ENCODE results near the gene WDR47.
A peak's percentile ranks its signal among the peaks of the same experiment; 100 is the strongest.

The WDR47 gene

DNA sequence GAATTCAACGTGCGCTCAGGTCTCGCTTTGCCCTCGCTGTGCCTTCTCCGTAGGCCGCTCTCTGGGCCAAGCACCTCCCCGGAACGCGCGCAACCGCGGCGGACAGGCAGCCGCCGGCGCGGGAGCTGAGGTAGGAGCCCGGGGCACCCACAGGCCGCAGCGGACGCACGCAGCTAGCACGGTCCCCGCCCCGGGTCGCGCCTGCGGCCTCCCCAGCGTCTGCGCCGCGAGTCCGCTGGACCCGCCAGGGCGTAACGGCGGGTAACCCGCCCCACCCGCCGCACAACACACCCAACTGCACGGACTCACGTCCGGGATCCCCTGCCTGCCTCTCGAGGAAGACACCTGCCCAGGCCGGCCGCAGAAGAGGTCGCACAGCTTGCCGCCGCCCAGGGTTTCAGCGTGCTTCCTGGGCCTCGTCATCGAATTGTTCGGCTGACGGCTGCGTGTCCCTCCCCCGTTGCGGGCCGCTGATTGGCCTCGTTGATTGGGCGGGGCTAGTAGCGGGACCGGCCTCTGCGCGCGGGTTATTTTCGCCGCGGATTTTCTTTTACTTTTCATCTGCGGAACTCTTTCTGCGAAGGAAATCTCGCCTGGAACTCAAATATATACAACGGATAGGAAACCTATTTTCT lies 78.7 kb downstream of the WDR47 start, which contains the start of gene CLCC1:
TSS of gene CLCC1 (minus strand) at position 433 of the 635 bp plus-strand sequence. CDS start 13,047 bp downstream, outside the sequence.
- Histone ChIP-seq H3K4me1 (peaks cover 5% of the 10 kb centered on the region), H3K27me3 (ENCODE audit: low read depth) (no peaks in the 10 kb centered on the region), H3K4me3 (peak within 1 kb of the TSS; percentile 66), H3K9me3 (no peaks in the 10 kb centered on the region), H3K36me3 (replicated peaks) (0 out of 2 replicates have a peak, but pooled peaks cover 4% of the 10 kb centered on the region)
- in situ Hi-C loops (cut with MboI; ENCODE audit: low sequenced_read_pairs), result no loop called here
- peak; percentile 85 to 95 for DNase-seq (ENCODE audit: low spot score in 2 of 2)

DNA sequence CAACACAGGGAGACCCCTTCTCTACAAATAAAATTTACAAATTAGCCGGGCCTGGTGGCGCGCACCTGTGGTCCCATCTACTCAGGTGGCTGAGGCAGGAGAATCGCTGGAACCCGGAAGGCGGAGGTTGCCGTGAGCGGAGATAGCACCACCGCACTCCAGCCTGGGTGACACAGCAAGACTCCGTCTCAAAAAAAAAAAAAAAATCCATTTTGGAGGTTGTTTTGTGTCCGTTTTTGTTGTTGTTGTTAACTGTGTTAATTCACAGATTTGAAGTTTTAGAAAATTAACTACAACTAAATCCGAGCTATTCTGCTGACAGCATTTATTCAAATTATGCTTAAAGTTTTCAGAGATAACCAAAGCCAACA lies 79.2 kb downstream of the WDR47 start:
- H3K9me3 ChIP-seq, result no peaks in the 10 kb centered on the region
- 0 out of 2 replicates have a peak, but pooled peaks cover 4% of the 10 kb centered on the region for H3K36me3 ChIP-seq (replicated peaks)
- peaks cover 5% of the 10 kb centered on the region for H3K4me1 ChIP-seq
- no peaks in the 10 kb centered on the region for H3K27me3 ChIP-seq (ENCODE audit: low read depth)
- peak overlapping the region; percentile 66 for H3K4me3 ChIP-seq
- peak in 1 of 2 experiments; percentile 45 for DNase-seq (ENCODE audit: low spot score in 2 of 2)
- in situ Hi-C loops (cut with MboI; ENCODE audit: low sequenced_read_pairs), result no loop called here

DNA sequence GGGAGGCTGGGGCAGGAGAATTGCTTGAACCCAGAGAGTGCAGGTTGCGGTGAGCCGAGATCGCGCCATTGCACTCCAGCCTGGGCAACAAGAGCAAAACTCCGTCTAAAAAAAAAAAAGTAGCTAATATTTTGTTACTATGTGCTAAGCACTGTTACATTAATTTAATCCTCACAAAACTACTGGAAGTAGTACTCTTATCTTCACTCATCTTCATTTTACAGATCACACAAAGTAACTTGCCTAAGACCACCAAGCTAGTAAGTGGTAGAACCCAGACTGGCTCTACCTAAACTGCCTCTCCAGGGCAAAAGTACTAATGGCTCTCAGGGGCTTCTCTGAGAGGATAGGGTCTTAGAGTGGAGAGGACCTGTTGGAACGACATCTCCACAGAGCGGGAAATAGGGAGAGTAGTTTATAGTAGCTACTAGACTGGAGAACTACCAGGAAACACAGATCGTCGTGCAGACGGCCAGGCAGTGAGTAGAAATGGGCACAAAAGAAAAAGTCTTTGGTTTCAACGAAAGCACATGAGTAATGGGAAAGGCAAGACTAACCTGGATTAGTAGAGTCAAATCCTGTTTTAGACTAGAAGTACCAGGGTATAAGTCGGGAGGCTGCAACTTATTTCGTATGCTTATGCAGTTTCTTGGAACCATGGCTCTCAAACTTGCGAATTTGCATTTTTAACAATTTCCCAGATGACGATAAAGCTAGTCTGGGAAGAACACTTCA lies 80.0 kb downstream of the WDR47 start:
- no peak for DNase-seq (ENCODE audit: low spot score in 2 of 2)
- in situ Hi-C loops (cut with MboI; ENCODE audit: low sequenced_read_pairs), result no loop called here
- H3K4me1 ChIP-seq, result peaks cover 5% of the 10 kb centered on the region
- H3K36me3 ChIP-seq (replicated peaks), result 0 out of 2 replicates have a peak, but pooled peaks cover 4% of the 10 kb centered on the region
- no peaks in the 10 kb centered on the region for H3K27me3 ChIP-seq (ENCODE audit: low read depth)
- H3K9me3 ChIP-seq, result no peaks in the 10 kb centered on the region
- H3K4me3 ChIP-seq, result peak overlapping the region; percentile 66

DNA sequence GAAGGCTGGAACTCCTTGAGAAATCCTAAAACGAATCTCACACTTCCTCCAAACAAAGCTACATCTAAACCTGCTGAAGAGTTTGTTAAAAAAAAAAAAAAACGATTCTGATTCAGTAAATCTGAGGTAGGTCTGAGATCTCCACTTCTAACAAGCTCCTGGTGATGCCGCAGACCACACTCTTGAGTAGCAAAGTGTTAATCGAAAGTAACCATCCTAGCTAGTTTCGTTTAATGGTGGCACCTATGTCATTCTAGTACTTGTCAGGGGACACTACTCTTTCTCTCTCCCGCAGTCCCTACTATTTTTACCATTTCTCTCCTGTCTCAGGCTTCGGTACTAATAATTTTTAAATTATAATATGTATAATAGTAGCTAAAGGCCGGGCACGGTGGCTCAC lies 80.7 kb downstream of the WDR47 start:
- peaks cover 5% of the 10 kb centered on the region for H3K4me1 ChIP-seq
- no peaks in the 10 kb centered on the region for H3K9me3 ChIP-seq
- in situ Hi-C loops (cut with MboI; ENCODE audit: low sequenced_read_pairs), result no loop called here
- H3K27me3 ChIP-seq (ENCODE audit: low read depth), result no peaks in the 10 kb centered on the region
- no peak overlapping the region for H3K4me3 ChIP-seq
- 0 out of 2 replicates have a peak, but pooled peaks cover 4% of the 10 kb centered on the region for H3K36me3 ChIP-seq (replicated peaks)
- DNase-seq (ENCODE audit: low spot score in 2 of 2), result no peak

DNA sequence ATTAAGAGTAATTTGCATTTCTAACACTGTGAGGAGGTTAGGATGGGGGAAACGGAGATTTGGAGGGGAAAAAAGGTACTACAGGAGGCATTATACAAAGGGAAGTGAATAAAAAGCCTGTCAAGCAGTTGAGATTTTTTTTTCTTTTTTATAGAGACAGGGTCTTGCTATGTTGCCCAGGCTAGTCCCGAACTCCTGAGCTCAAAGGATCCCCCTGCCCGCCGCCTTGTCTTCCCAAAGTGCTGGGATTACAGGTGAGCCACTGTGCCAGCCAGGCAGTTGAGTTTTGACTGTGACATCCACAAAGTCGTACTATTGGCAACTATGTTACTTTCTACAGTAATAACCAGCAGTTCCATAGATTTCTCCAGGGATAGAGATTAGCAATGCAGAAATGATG lies 81.2 kb downstream of the WDR47 start:
- Histone ChIP-seq H3K9me3 (no peaks in the 10 kb centered on the region), H3K4me3 (no peak overlapping the region), H3K36me3 (replicated peaks) (0 out of 2 replicates have a peak, but pooled peaks cover 4% of the 10 kb centered on the region), H3K27me3 (ENCODE audit: low read depth) (no peaks in the 10 kb centered on the region), H3K4me1 (peaks cover 5% of the 10 kb centered on the region)
- DNase-seq (ENCODE audit: low spot score in 2 of 2), result no peak
- in situ Hi-C loops (cut with MboI; ENCODE audit: low sequenced_read_pairs), result no loop called here

DNA sequence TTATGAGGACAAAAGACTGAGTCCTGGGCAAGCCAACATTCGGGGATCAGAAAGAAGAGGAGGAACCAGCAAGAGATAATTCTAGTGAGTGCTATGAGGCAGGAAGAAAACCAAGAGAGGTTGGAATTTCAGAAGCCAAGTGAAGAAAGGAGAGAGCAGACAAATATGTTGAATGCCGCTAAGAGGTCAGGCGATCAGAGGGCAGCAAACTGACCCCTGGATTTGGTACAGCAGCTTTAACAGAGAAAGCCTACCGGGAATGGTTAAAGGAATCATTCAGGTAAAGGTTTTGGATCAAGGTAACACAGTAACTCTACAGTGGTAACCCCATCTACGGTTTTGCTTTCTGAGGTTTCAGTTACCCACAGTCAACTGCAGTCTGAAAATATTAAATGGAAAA lies 84.0 kb downstream of the WDR47 start:
- H3K9me3 ChIP-seq, result no peaks in the 10 kb centered on the region
- DNase-seq (ENCODE audit: low spot score in 2 of 2), result no peak
- no peaks in the 10 kb centered on the region for H3K4me1 ChIP-seq
- H3K4me3 ChIP-seq, result no peak overlapping the region
- in situ Hi-C loops (cut with MboI; ENCODE audit: low sequenced_read_pairs), result no loop called here
- peaks cover 17% of the 10 kb centered on the region for H3K36me3 ChIP-seq (replicated peaks)
- H3K27me3 ChIP-seq (ENCODE audit: low read depth), result no peaks in the 10 kb centered on the region

DNA sequence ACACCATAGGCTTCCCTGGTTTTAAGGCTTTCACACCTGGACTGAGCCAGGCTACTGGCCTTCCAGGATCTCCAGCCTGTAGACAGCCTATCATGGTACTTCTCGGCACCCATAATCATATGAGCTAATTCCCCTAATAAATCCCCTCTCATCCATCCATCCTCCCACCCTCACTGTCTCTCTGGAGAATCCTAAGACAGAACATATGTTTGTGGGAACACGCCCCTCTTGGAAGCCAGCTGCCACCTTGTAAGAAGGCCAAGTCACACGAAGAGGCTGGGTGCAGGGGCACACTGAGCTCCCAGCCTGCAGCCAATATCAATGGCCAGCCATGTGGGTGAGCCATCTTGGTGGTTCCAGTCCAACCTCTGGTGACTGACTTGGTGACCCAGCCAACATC lies 86.0 kb downstream of the WDR47 start:
- Histone ChIP-seq H3K4me1 (no peaks in the 10 kb centered on the region), H3K36me3 (replicated peaks) (peaks cover 17% of the 10 kb centered on the region), H3K4me3 (no peak overlapping the region), H3K27me3 (ENCODE audit: low read depth) (no peaks in the 10 kb centered on the region), H3K9me3 (no peaks in the 10 kb centered on the region)
- no peak for DNase-seq (ENCODE audit: low spot score in 2 of 2)
- in situ Hi-C loops (cut with MboI; ENCODE audit: low sequenced_read_pairs), result no loop called here

DNA sequence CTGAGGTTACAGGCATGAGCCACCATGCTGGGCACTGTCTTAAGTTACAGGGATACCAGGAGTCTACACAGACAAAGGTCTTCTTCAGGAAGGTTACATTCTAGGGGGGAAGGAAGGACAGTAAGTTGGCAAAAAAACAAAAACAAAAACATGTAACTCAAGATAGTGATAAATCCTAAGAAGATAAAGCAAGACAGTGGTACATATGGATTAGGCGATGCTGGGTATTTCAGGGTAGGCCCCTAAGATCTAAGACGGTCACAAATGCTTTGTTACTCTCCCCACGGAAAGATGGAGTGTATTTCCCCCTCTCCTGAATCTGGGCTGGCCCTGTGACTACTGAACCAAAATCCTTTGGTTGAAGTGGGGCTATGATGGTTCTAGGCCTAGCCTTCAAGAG lies 86.8 kb downstream of the WDR47 start:
- Histone ChIP-seq H3K36me3 (replicated peaks) (peaks cover 17% of the 10 kb centered on the region), H3K4me1 (no peaks in the 10 kb centered on the region), H3K27me3 (ENCODE audit: low read depth) (no peaks in the 10 kb centered on the region), H3K4me3 (no peak overlapping the region), H3K9me3 (no peaks in the 10 kb centered on the region)
- in situ Hi-C loops (cut with MboI; ENCODE audit: low sequenced_read_pairs), result no loop called here
- DNase-seq (ENCODE audit: low spot score in 2 of 2), result no peak

DNA sequence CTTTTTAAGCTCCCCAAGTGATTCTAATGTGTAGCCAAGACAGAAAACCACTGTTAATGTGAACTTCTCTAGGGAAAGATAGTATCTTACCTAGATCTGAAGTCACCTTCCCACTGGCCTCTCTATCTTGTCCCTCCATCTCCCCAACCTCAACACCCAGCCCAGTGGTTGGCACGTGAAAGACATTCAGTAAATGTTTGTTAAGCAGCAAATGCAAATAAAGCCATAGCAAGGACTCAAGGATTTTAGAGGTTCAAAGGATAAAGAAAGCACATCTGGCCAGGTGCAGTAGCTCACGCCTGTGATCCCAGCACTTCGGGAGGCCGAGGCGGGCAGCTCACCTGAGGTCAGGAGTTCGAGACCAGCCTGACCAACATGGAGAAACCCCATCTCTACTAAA lies 88.5 kb downstream of the WDR47 start:
- no peak for DNase-seq (ENCODE audit: low spot score in 2 of 2)
- in situ Hi-C loops (cut with MboI; ENCODE audit: low sequenced_read_pairs), result no loop called here
- H3K27me3 ChIP-seq (ENCODE audit: low read depth), result no peaks in the 10 kb centered on the region

DNA sequence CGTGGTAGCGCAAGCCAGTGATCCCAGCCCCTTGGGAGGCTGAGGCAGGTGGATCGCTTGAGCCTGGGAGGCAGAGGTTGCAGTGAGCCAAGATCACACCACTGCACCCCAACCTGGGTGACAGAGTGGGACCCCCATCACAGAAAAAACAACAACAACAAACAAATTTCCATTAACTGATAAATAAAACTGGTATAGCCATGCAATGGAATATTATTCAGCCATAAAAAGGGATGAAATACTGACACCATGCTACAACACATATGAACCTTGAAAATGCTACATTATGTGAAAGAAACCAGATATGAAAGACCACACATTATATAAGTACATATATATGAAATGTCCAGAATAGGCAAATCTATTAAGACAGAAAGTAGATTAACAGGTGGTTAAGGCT lies 90.7 kb downstream of the WDR47 start:
- Histone ChIP-seq H3K4me1 (no peaks in the 10 kb centered on the region), H3K9me3 (no peaks in the 10 kb centered on the region), H3K4me3 (no peak overlapping the region), H3K27me3 (ENCODE audit: low read depth) (no peaks in the 10 kb centered on the region), H3K36me3 (replicated peaks) (peaks cover 18% of the 10 kb centered on the region)
- in situ Hi-C loops (cut with MboI; ENCODE audit: low sequenced_read_pairs), result no loop called here
- DNase-seq (ENCODE audit: low spot score in 2 of 2), result no peak

More for the DNA sequence above, 88.5 kb downstream of the WDR47 start:
- no peak overlapping the region for H3K4me3 ChIP-seq
- no peaks in the 10 kb centered on the region for H3K9me3 ChIP-seq
- no peaks in the 10 kb centered on the region for H3K4me1 ChIP-seq
- peaks cover 13% of the 10 kb centered on the region for H3K36me3 ChIP-seq (replicated peaks)

DNA sequence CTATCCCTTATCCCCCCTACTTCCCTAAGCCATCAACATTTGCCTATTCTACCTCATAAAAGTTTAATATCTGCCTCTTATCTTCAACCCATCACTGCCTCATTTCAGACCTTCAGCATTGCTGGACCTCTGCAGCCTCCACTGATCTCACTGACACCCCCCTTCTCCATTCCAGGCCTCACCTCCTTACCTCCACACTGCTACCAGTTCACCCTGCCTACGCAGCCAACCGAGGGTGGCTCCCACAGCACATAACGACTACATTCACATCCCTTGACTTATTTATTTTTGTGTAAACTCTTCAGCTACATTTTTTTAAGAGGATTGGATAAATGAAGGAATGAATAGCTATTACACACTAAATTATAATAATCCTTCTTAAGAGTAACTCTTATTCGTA lies 92.9 kb downstream of the WDR47 start:
- peaks cover 15% of the 10 kb centered on the region for H3K36me3 ChIP-seq (replicated peaks)
- DNase-seq (ENCODE audit: low spot score in 2 of 2), result no peak
- H3K27me3 ChIP-seq (ENCODE audit: low read depth), result no peaks in the 10 kb centered on the region
- no peak overlapping the region for H3K4me3 ChIP-seq
- no peaks in the 10 kb centered on the region for H3K4me1 ChIP-seq
- in situ Hi-C loops (cut with MboI; ENCODE audit: low sequenced_read_pairs), result no loop called here
- H3K9me3 ChIP-seq, result no peaks in the 10 kb centered on the region

DNA sequence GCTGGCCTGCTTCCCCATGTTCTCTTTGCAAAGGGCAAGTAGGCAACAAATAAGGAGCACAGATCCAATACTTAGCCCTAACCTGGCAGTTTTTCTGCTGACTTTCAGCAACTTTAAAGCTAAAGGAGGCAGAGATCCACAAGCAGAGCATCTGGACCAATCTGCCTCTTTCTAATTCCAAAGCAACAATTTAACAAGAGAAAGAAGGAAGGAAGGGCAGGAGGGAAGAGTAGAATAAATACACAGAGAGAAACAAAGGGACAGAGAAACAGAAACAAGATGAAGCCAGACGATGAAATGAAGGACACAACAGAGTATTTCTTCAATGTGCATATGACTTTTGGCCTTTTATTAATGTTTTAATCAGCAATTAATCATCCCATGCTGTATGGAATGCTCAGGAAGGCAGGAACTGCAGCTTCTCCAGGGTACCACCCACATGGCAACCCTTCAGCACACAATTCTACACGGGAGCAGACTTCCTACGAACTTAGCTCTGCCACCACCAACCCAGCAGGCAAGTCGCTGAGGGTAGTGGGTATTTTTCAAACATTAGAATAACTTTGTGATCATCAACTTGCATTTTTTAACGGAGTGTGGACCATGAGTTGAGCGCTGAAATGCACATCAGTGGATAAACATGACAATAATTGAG lies 93.9 kb downstream of the WDR47 start:
- Histone ChIP-seq H3K36me3 (replicated peaks) (peaks cover 22% of the 10 kb centered on the region), H3K4me3 (no peak overlapping the region)

DNA sequence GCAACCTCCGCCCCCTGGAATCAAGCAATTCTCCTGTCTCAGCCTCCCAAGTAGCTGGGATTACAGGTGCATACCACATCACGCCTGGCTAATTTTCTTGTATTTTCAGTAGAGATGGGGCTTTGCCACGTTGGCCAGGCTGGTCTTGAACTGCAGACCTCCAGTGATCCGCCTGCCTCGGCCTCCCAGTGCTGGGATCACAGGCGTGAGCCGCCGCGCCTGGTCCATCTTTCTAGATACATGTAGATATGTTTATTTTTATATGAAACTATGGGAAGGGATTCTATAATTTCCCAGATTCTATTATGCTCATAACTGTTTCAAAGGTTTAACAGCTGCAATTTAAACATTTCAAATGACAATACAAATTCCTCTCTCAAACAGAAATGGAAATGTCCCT lies 105.7 kb downstream of the WDR47 start:
- no peaks in the 10 kb centered on the region for H3K9me3 ChIP-seq
- in situ Hi-C loops (cut with MboI; ENCODE audit: low sequenced_read_pairs), result no loop called here
- H3K27me3 ChIP-seq (ENCODE audit: low read depth), result no peaks in the 10 kb centered on the region
- no peak overlapping the region for H3K4me3 ChIP-seq
- no peaks in the 10 kb centered on the region for H3K4me1 ChIP-seq
- DNase-seq (ENCODE audit: low spot score in 2 of 2), result no peak
- H3K36me3 ChIP-seq (replicated peaks), result peaks cover 78% of the 10 kb centered on the region

More for the DNA sequence above, 93.9 kb downstream of the WDR47 start:
- Histone ChIP-seq H3K9me3 (no peaks in the 10 kb centered on the region), H3K27me3 (ENCODE audit: low read depth) (no peaks in the 10 kb centered on the region), H3K4me1 (no peaks in the 10 kb centered on the region; the same call in 1 of the 2 replicates)
- in situ Hi-C loops (cut with MboI; ENCODE audit: low sequenced_read_pairs), result no loop called here
- no peak for DNase-seq (ENCODE audit: low spot score in 2 of 2)

DNA sequence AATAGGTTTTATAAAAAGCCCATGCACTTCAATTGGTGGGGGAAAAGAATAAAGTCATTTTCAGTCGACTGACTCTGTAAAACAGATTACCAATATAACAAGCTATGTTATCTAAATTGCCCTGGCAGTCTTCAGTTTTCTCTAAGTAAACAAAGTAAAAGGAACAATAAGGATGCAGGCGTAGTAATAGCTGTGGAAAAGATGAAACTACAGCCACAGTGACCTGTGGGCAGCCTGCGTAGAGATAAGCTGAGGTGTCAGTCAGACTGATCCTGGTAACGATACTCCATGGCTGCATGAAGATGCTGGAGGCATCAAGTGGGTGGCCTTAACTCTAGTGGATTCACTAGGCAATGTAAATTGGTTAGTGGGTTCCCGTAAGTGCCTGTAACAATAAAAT lies 108.0 kb downstream of the WDR47 start:
- H3K4me1 ChIP-seq, result no peaks in the 10 kb centered on the region
- in situ Hi-C loops (cut with MboI; ENCODE audit: low sequenced_read_pairs), result no loop called here
- peaks cover 73% of the 10 kb centered on the region for H3K36me3 ChIP-seq (replicated peaks)
- no peaks in the 10 kb centered on the region for H3K27me3 ChIP-seq (ENCODE audit: low read depth)
- DNase-seq (ENCODE audit: low spot score in 2 of 2), result no peak
- no peaks in the 10 kb centered on the region for H3K9me3 ChIP-seq
- H3K4me3 ChIP-seq, result no peak overlapping the region
